ENCODE measurements around the gene PLD3. TPM values are rescaled to one million over a fixed set of nuclear protein-coding genes. Genes with fewer than 3 reads are reported as not detected.

Gene PLD3
- total RNA-seq, 2 donors from 2014 or later: 386 to 531 TPM

DNA sequence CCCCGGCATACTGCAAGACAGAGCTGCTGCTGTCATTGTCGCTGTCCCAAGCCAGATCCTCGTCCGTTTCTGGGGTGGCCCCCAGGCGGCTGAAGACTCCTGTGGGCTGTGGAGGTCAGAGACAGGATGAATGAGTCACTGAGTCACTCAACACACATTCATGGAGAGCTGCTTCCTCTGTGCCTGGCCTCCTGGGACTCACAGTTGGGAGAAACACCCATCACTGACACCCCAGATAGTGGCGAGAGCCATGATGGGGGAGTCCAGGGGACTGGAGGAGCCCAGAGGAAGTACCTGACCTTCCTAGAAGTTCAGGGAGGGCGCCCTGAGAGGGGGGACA lies 26.3 kb upstream of the PLD3 start:
- no peaks in the 10 kb centered on the region for H3K4me1 ChIP-seq (ENCODE audit: control insufficient read depth in 1 of 2, low read depth in 2 of 2)
- H3K27ac ChIP-seq: no peak overlapping the region
- H3K36me3 ChIP-seq: peaks cover 57% of the 10 kb centered on the region
- DNase-seq (ENCODE audit: low spot score) (no peak), ATAC-seq (ENCODE audit: insufficient number of reproducible peaks, low FRiP score, low read depth) (no peak)
- no peaks in the 10 kb centered on the region for H3K9me3 ChIP-seq
- TF ChIP-seq, protein P1, sequence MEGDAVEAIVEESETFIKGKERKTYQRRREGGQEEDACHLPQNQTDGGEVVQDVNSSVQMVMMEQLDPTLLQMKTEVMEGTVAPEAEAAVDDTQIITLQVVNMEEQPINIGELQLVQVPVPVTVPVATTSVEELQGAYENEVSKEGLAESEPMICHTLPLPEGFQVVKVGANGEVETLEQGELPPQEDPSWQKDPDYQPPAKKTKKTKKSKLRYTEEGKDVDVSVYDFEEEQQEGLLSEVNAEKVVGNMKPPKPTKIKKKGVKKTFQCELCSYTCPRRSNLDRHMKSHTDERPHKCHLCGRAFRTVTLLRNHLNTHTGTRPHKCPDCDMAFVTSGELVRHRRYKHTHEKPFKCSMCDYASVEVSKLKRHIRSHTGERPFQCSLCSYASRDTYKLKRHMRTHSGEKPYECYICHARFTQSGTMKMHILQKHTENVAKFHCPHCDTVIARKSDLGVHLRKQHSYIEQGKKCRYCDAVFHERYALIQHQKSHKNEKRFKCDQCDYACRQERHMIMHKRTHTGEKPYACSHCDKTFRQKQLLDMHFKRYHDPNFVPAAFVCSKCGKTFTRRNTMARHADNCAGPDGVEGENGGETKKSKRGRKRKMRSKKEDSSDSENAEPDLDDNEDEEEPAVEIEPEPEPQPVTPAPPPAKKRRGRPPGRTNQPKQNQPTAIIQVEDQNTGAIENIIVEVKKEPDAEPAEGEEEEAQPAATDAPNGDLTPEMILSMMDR (IDR thresholded peaks at IDR 0.05): no peak
- no peak overlapping the region for H3K4me3 ChIP-seq
- no peaks in the 10 kb centered on the region for H3K27me3 ChIP-seq (replicated peaks; ENCODE audit: insufficient read depth)

DNA sequence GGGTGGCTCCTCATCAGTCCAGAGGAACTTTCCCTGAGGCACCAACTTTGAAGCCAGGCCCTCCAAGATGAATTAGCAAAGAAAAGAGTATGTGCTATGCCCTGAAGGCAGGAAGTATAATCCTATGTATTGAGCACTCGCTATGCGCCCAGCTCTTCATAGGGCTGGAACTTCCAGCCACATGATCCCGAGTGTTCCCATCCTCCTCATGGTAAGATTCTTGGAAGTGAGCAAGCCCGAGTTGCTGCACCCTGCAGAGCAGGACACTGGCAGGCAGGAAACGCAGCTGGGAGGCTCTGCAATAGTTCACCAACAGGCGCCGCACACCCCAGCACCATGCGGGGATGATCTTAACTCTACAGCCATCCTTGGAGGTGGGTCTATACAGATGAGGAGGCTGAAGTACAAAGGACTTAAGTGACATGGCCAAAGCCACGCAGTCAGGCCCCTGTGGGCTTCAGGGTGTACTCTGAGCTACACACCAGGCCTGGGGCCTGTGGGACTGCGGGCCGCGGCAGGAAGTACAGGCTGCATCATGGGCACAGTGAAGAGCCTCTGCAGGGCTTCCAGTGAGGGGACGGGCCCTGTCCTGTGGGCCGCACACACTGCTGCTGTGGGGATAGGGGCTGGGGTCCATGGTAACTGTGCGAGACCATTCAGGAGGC lies 25.4 kb upstream of the PLD3 start:
- no peak overlapping the region for H3K27ac ChIP-seq
- peaks cover 66% of the 10 kb centered on the region for H3K36me3 ChIP-seq
- DNase-seq (ENCODE audit: low spot score): no peak

DNA sequence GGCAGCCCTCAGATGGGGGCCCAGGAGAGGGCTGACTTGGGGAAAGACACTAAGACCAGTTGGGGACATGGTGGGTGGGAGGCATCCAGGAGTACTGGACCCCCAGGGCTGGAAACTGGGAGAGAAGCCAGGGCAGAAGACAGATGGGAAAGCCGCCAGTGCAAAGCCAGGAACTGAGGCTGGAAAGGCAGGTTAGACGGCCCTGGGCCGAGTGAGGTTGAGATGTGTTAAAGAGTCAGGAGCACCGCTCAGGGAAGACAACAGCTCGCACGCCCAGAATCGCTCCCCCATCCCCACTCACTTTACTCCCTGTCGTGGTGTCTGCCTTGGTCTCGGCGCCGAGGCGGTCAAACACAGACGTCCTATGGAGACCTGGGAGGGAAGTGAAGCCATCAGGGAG lies 24.8 kb upstream of the PLD3 start:
- peaks cover 72% of the 10 kb centered on the region for H3K36me3 ChIP-seq
- no peak for DNase-seq (ENCODE audit: low spot score)

More for the DNA sequence above, 25.4 kb upstream of the PLD3 start:
- TF ChIP-seq, protein P1 (IDR thresholded peaks at IDR 0.05): no peak
- Histone ChIP-seq H3K27me3 (replicated peaks; ENCODE audit: insufficient read depth) (no peaks in the 10 kb centered on the region), H3K4me1 (ENCODE audit: control insufficient read depth in 1 of 2, low read depth in 2 of 2) (no peaks in the 10 kb centered on the region), H3K4me3 (no peak overlapping the region), H3K9me3 (no peaks in the 10 kb centered on the region)
- ATAC-seq (ENCODE audit: insufficient number of reproducible peaks, low FRiP score, low read depth): no peak

DNA sequence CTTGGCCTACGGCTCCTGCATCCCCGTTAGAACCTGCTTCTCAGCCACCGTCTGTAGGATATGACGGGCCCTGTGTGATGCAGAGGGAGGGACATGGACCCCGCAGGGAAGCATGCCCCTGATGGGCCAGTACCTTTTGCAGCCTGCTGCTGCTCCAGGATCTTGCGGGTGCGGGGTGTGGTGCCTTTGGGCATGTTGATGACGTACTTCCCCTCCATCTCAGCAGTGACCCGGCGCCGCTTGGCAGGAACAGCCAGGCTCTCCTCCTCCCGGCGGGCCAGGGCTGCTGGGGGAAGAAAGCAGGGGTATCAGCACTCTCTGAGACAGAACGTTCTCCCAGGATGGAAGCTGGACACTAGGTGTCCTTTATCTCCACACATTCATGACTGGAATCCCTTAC lies 22.3 kb upstream of the PLD3 start:
- no peak overlapping the region for H3K27ac ChIP-seq

More for the DNA sequence above, 24.8 kb upstream of the PLD3 start:
- no peak overlapping the region for H3K27ac ChIP-seq
- TF ChIP-seq, protein P1 (IDR thresholded peaks at IDR 0.05): no peak
- no peaks in the 10 kb centered on the region for H3K9me3 ChIP-seq
- no peak overlapping the region for H3K4me3 ChIP-seq
- H3K4me1 ChIP-seq (ENCODE audit: control insufficient read depth in 1 of 2, low read depth in 2 of 2): no peaks in the 10 kb centered on the region
- no peak for ATAC-seq (ENCODE audit: insufficient number of reproducible peaks, low FRiP score, low read depth)
- H3K27me3 ChIP-seq (replicated peaks; ENCODE audit: insufficient read depth): no peaks in the 10 kb centered on the region

DNA sequence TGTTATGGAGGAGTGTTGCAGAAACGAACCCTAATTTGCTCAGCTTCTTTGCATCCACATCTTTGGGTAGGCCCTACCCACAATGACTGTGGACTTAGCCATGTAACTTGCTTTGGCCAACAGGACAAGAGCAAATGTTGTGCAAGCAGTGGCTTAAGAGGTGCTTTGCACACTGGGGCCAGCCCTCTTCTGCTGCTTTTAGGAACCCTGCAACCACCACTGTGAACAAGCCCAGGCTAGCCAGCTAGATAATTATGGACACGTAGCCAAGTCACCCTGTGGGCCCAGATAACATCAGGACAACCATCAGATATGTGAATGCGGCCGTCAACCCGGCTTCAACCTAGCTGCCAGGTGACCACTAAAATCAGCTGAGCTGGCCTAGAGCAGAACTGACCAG lies 17.4 kb upstream of the PLD3 start:
- no peak overlapping the region for H3K4me3 ChIP-seq
- TF ChIP-seq, protein P1 (IDR thresholded peaks at IDR 0.05): no peak
- DNase-seq (ENCODE audit: low spot score) (no peak), ATAC-seq (ENCODE audit: insufficient number of reproducible peaks, low FRiP score, low read depth) (no peak)
- H3K4me1 ChIP-seq (ENCODE audit: control insufficient read depth in 1 of 2, low read depth in 2 of 2): no peaks in the 10 kb centered on the region
- no peaks in the 10 kb centered on the region for H3K9me3 ChIP-seq
- no peaks in the 10 kb centered on the region for H3K27me3 ChIP-seq (replicated peaks; ENCODE audit: insufficient read depth)
- peaks cover 75% of the 10 kb centered on the region for H3K36me3 ChIP-seq
- no peak overlapping the region for H3K27ac ChIP-seq

More for the DNA sequence above, 22.3 kb upstream of the PLD3 start:
- TF ChIP-seq, protein P1 (IDR thresholded peaks at IDR 0.05): no peak
- Histone ChIP-seq H3K4me3 (no peak overlapping the region), H3K27me3 (replicated peaks; ENCODE audit: insufficient read depth) (no peaks in the 10 kb centered on the region), H3K36me3 (peaks cover 84% of the 10 kb centered on the region), H3K9me3 (no peaks in the 10 kb centered on the region), H3K4me1 (ENCODE audit: control insufficient read depth in 1 of 2, low read depth in 2 of 2) (no peaks in the 10 kb centered on the region)
- DNase-seq (ENCODE audit: low spot score) (no peak), ATAC-seq (ENCODE audit: insufficient number of reproducible peaks, low FRiP score, low read depth) (no peak)

Measured in thoracic aorta (tissue), 2 donors.